ENCODE measurements around the gene LRCH1. TPM values are rescaled to one million over a fixed set of nuclear protein-coding genes. Genes with fewer than 3 reads are reported as not detected.

The LRCH1 gene
- total and polyA plus RNA-seq, 2 of the 4 experiments (the other 2 are of a cell fraction): 7.0 to 8.8 TPM

DNA sequence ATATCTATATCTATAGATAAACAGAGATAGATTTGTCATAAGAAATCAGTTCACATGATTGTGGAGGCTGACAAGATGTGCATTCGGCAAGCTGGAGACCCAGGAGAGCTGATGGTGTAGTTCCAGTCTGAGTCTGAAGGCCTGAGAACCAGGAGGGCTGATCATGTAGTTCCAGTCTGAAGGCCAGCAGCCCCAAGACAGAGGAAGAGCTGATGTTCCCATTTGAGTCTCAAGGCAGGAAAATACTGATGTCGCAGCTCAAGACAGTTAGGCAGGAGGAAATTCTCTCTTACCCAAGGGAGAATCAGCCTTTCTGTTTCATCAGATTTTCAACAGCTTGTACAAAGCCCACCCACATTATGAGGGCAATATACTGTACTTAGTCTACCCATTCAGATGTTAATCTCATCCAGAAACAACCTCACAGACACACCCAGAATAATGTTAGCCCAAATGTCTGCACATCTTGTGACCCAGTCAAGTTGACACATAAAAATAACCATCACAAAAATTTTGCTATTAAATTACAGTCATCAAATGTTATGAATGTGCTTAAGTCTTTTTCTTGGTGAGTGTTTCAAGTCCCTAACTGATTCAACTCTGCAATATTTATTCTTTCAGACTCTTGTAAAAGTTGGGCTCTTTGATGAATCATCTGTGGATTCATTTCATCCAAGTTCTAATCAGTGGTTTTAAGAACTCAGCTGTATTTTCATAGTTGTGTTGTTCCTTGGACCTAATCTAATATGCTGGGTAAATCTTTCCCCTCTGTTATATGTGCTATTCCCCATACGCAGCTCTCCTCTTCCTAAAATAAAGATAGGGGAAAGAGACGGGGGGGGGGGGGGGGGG lies 22.7 kb upstream of the LRCH1 start (continued):
- TF ChIP-seq BHLHE40 (IDR thresholded peaks at IDR 0.05; ENCODE audit: low read depth, low read length): no peak

DNA sequence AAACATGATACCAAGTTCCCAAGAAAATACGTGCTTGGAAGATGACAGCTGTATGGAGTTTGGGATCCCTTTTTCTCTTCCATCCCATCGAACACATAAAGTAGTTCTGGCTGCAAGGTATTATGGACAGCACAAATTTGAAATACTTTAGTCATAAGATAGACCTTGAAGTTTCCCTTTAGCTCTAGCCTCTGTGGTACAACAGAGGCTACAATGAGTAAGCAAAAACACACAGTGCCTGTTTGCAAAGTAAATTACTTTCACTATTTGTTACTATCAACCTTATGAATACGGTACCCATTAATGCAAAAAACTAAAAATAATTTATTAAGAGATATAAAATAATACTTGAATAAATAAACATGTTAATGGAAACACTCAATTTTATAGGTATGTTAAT lies 21.0 kb upstream of the LRCH1 start:
- no peak overlapping the region for H2BK20ac ChIP-seq (ENCODE audit: low read depth, low read length)
- H3K9me3 ChIP-seq (ENCODE audit: control insufficient read depth, insufficient read depth, low read length): no peaks in the 10 kb centered on the region
- no peaks in the 10 kb centered on the region for H3K79me1 ChIP-seq (ENCODE audit: low read depth in 1 of 2, low read length in 2 of 2)
- no peaks in the 10 kb centered on the region for H4K20me1 ChIP-seq (ENCODE audit: insufficient read depth, low read length)
- no CpG with 5 or more reads among the region's 3 CpGs for WGBS, 2 experiments (ENCODE audit: extremely low coverage in 2 of 2, insufficient read length in 1 of 2)
- H2BK120ac ChIP-seq (ENCODE audit: low read depth, low read length): no peak overlapping the region
- H3K36me3 ChIP-seq (ENCODE audit: control insufficient read depth, insufficient read depth, low read length): no peaks in the 10 kb centered on the region
- no peak overlapping the region for H3K9ac ChIP-seq (ENCODE audit: low read depth, low read length)
- ATAC-seq (ENCODE audit: low read depth): no peak
- H3K4me2 ChIP-seq (ENCODE audit: low read depth, low read length): no peak overlapping the region
- ChIA-PET POLR2A (ENCODE audit: unreplicated experiment) (no interaction called here), CTCF (interaction anchor here (1.1 kb wide), 1 partner anchor 207 kb away, joined by 4 read pairs; no protein-coding TSS in a partner anchor)
- H2AFZ ChIP-seq (replicated peaks; ENCODE audit: low read length, poor library complexity): no peak overlapping the region
- in situ Hi-C loops (cut with MboI; ENCODE audit: low sequenced_read_pairs) (no loop called here), intact Hi-C loops (cut with micrococcal nuclease) (no loop called here), dilution Hi-C loops (cut with HindIII; ENCODE audit: low sequenced_read_pairs, unreplicated experiment) (no loop called here)
- no peak overlapping the region for H3K56ac ChIP-seq (ENCODE audit: extremely low read depth, insufficient read depth, low read length)
- no peak overlapping the region for H2AK9ac ChIP-seq (replicated peaks; ENCODE audit: low read depth, low read length, poor library complexity)
- H3K14ac ChIP-seq (replicated peaks; ENCODE audit: low read depth, low read length): no peak overlapping the region
- H2BK15ac ChIP-seq (ENCODE audit: low read depth, low read length): no peak overlapping the region
- no peak overlapping the region for H4K8ac ChIP-seq (ENCODE audit: low read depth in 2 of 2, low read length in 2 of 2)
- no peak overlapping the region for H2AK5ac ChIP-seq (ENCODE audit: low read depth, low read length)
- no peak overlapping the region for H3K23ac ChIP-seq (ENCODE audit: low read depth, low read length)
- DNase-seq: no peak
- H3K18ac ChIP-seq (ENCODE audit: low read depth, low read length): no peak overlapping the region
- H4K91ac ChIP-seq (ENCODE audit: insufficient read depth, low read depth, low read length): no peak overlapping the region
- H3K4ac ChIP-seq (ENCODE audit: low read depth, low read length): no peak overlapping the region
- no peaks in the 10 kb centered on the region for H3K4me1 ChIP-seq (ENCODE audit: control insufficient read depth, insufficient read depth, low read length)
- no peak overlapping the region for H3K27ac ChIP-seq (ENCODE audit: insufficient read depth, low read length)
- no peak overlapping the region for H2BK5ac ChIP-seq (ENCODE audit: low read depth, low read length, poor library complexity, severe bottlenecking)
- H4K5ac ChIP-seq (ENCODE audit: low read depth, low read length): no peak overlapping the region
- H3K9me1 ChIP-seq (ENCODE audit: insufficient read depth, low read length): 0 out of 2 replicates have a peak, but pooled peaks cover 2% of the 10 kb centered on the region
- no peak overlapping the region for H3K4me3 ChIP-seq (ENCODE audit: insufficient read depth, low read depth, low read length)
- BruUV-seq (replicated peaks): no TSS peak
- peaks cover 6% of the 10 kb centered on the region for H3K27me3 ChIP-seq (ENCODE audit: control insufficient read depth, insufficient read depth, low read length)
- TF ChIP-seq, protein P1, sequence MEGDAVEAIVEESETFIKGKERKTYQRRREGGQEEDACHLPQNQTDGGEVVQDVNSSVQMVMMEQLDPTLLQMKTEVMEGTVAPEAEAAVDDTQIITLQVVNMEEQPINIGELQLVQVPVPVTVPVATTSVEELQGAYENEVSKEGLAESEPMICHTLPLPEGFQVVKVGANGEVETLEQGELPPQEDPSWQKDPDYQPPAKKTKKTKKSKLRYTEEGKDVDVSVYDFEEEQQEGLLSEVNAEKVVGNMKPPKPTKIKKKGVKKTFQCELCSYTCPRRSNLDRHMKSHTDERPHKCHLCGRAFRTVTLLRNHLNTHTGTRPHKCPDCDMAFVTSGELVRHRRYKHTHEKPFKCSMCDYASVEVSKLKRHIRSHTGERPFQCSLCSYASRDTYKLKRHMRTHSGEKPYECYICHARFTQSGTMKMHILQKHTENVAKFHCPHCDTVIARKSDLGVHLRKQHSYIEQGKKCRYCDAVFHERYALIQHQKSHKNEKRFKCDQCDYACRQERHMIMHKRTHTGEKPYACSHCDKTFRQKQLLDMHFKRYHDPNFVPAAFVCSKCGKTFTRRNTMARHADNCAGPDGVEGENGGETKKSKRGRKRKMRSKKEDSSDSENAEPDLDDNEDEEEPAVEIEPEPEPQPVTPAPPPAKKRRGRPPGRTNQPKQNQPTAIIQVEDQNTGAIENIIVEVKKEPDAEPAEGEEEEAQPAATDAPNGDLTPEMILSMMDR (conservative IDR thresholded peaks at IDR 0.05; ENCODE audit: low read depth, low read length): no peak
- TF ChIP-seq, protein P2, sequence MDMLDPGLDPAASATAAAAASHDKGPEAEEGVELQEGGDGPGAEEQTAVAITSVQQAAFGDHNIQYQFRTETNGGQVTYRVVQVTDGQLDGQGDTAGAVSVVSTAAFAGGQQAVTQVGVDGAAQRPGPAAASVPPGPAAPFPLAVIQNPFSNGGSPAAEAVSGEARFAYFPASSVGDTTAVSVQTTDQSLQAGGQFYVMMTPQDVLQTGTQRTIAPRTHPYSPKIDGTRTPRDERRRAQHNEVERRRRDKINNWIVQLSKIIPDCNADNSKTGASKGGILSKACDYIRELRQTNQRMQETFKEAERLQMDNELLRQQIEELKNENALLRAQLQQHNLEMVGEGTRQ (IDR thresholded peaks at IDR 0.05; ENCODE audit: low read depth, low read length): no peak
- TF ChIP-seq MXI1 (IDR thresholded peaks at IDR 0.05; ENCODE audit: borderline replicate concordance, low read depth, low read length) (no peak), FOS (IDR thresholded peaks at IDR 0.05; ENCODE audit: low read depth, low read length) (no peak), CHD1 (IDR thresholded peaks at IDR 0.05; ENCODE audit: low read depth, low read length) (no peak), POLR2A (IDR thresholded peaks at IDR 0.05; ENCODE audit: low read depth, low read length) (no peak), MAFK (IDR thresholded peaks at IDR 0.05; ENCODE audit: low read depth, low read length) (no peak), RCOR1 (IDR thresholded peaks at IDR 0.05; ENCODE audit: insufficient replicate concordance, low read length) (no peak), RFX5 (IDR thresholded peaks at IDR 0.05; ENCODE audit: low read depth, low read length) (no peak), NFE2L2 (IDR thresholded peaks at IDR 0.05; ENCODE audit: low read depth, low read length) (no peak), BHLHE40 (IDR thresholded peaks at IDR 0.05; ENCODE audit: low read depth, low read length) (no peak), RAD21 (IDR thresholded peaks at IDR 0.05; ENCODE audit: low read length) (no peak)
- TF ChIP-seq, protein P3, sequence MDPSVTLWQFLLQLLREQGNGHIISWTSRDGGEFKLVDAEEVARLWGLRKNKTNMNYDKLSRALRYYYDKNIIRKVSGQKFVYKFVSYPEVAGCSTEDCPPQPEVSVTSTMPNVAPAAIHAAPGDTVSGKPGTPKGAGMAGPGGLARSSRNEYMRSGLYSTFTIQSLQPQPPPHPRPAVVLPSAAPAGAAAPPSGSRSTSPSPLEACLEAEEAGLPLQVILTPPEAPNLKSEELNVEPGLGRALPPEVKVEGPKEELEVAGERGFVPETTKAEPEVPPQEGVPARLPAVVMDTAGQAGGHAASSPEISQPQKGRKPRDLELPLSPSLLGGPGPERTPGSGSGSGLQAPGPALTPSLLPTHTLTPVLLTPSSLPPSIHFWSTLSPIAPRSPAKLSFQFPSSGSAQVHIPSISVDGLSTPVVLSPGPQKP (IDR thresholded peaks at IDR 0.05; ENCODE audit: borderline replicate concordance, low read depth, low read length): no peak
